Fibroblast of villous mesenchyme (primary cell): ENCODE data around the gene SLC7A6OS. TPM values are rescaled to one million over a fixed set of nuclear protein-coding genes. Genes with fewer than 3 reads are reported as not detected.

Source experiments
- DNase-seq: peaks from one replicate; pipeline ENCODE4 v3.0.0-alpha.2; 2010; ENCODE audit warnings: low read depth
- H3K4me3 ChIP-seq: 2 replicates; pipeline ENCODE4 v1.5.1; 2011; ENCODE audit warnings: low read depth, mild to moderate bottlenecking, low read length
- total RNA-seq: library from RNA; depleted of rRNA; stranded (reverse); fragments of >200 nt; gene quantifications from 2 replicates; pipeline ENCODE4 v1.2.3, GENCODE V29; 2012
- TF ChIP-seq, protein P1 (sequence below): IDR thresholded peaks from 2 replicates; pipeline ENCODE4 v1.5.1; 2012; ENCODE audit warnings: low read depth, mild to moderate bottlenecking, low read length; ENCODE audit not compliant: insufficient read depth

The SLC7A6OS gene
- total RNA-seq, 1 donor = 16.8 TPM

- no peak overlapping the region for H3K4me3 ChIP-seq
- TF ChIP-seq, protein P1, sequence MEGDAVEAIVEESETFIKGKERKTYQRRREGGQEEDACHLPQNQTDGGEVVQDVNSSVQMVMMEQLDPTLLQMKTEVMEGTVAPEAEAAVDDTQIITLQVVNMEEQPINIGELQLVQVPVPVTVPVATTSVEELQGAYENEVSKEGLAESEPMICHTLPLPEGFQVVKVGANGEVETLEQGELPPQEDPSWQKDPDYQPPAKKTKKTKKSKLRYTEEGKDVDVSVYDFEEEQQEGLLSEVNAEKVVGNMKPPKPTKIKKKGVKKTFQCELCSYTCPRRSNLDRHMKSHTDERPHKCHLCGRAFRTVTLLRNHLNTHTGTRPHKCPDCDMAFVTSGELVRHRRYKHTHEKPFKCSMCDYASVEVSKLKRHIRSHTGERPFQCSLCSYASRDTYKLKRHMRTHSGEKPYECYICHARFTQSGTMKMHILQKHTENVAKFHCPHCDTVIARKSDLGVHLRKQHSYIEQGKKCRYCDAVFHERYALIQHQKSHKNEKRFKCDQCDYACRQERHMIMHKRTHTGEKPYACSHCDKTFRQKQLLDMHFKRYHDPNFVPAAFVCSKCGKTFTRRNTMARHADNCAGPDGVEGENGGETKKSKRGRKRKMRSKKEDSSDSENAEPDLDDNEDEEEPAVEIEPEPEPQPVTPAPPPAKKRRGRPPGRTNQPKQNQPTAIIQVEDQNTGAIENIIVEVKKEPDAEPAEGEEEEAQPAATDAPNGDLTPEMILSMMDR = no peak
- no peak for DNase-seq
These were observed 40.1 kb upstream of the SLC7A6OS start for GRCh38 chr16:68350813-68351350.

DNA sequence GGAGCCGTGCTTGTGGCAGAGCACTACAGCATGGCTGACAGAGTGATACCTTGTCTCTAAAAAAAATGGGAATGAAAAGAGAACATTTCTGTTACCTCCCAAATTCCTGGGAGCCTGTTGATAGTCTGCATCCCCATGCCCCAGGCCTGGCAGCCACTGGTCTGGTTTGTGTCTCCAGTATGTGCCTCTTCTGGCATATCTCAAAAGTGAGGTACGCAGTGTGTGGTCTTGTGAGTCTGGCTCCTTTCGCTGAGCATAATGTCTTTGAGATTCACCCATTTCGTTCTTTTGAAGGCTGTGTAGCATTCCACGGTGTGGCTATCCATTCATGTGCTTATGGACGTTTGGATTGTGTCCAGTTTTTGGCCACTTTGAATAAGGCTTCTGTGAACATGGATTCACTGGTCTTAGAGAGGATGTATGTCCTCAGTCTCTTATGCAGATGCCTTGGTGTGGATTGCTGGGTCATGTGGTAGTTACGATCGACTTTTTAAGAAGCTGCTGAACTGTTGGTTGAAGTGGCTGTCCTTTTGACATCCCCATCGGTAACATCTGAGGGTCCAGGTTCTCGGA lies 39.2 kb upstream of the SLC7A6OS start:
- DNase-seq = no peak
- H3K4me3 ChIP-seq = no peak overlapping the region
- TF ChIP-seq, protein P1 = no peak

GRCh38 chr16:68348639-68349445 lies 38.1 kb upstream of the SLC7A6OS start:
- no peak overlapping the region for H3K4me3 ChIP-seq
- DNase-seq = no peak
- TF ChIP-seq, protein P1 = no peak

GRCh38 chr16:68347605-68348004 lies 36.9 kb upstream of the SLC7A6OS start:
- TF ChIP-seq, protein P1 = no peak
- no peak for DNase-seq
- no peak overlapping the region for H3K4me3 ChIP-seq

DNA sequence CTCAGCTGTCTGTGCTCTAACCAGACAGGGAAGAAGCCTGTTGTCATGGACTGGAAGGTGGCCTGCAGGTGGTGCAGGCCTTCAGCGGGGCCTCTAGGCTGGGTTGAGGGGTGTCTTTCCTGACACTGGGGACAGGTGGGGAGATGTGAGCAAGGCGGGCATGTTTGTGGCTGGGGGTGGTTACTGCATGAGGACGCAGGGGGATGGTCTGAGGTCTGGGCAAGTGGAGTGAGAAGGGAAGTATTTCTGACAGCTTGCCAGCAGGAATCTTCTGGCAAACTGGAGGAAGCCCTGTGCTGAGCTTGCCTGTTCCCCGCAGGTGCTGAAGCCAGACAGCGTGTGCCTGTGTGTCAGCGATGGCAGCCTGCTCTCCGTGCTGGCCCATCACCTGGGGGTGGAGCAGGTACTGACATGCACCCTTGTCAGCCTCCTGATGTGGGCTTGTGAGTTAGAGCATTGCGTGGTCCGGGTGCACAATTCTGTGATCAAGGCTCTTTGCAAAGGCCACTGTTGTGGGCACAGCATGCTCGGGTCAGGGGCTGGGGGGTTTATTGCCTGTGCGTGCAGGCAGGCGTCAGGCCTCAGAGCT lies 36.2 kb upstream of the SLC7A6OS start:
- no peak overlapping the region for H3K4me3 ChIP-seq
- TF ChIP-seq, protein P1 = no peak
- no peak for DNase-seq

DNA sequence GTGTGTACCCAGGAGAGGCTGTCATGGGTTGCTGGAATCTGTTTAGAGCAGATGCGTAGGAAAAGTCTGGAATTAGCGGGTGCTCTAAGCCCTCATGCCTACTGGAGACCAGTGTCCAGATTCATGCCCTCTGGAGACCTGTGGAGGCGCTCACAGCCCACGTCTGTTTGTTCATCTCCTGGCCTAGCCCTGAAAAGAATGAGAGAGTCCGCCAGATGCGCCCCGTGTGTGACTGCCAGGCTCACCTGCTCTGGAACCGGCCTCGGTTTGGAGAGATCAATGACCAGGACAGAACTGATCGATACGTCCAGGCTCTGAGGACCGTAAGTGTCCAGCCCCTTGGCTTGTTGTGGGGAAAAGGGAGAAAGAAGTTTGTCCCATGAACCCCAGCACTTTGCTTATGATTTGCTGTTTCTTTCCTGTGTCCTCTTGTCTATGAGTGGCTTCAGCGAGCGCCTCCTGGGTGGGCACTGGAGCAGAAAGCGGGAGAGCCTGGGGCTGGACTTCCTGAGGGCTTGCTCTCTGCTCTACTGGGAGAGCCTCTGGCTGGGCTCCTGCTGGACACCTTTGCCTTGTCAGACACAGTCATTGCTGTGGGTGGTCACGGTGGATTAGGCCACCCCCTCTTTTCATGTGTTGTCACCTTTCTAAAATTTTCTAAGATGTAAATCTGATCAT lies 35.4 kb upstream of the SLC7A6OS start:
- TF ChIP-seq, protein P1 = no peak
- H3K4me3 ChIP-seq = no peak overlapping the region
- no peak for DNase-seq
